ENCODE results near the gene TOX4.

Gene TOX4

GRCh38 chr14:21476925-21477681 is at the start of gene TOX4, which contains the start of gene RAB2B:
Gene TOX4, plus strand, starts transcription at chr14:21477195. Its CDS starts 84 bp downstream, at chr14:21477279.
Gene RAB2B, minus strand, starts transcription at chr14:21476959. Its CDS starts 87 bp downstream, at chr14:21476872.
- H3K9me2 ChIP-seq (replicated peaks; ENCODE audit: low read depth, low read length), result no peaks in the 10 kb centered on the region
- peaks cover 61% of the 10 kb centered on the region for H3K79me2 ChIP-seq (ENCODE audit: insufficient read depth, low read length)
- H3K4me1 ChIP-seq (ENCODE audit: insufficient read depth, low read length, poor library complexity, severe bottlenecking), result peaks cover 21% of the 10 kb centered on the region
- peak within 1 kb of the TSS; percentile 96 for H2AFZ ChIP-seq (ENCODE audit: low read length)
- H3K4me3 ChIP-seq (ENCODE audit: low read length, poor library complexity, severe bottlenecking), result peak within 1 kb of the TSS; percentile 91
- peak within 1 kb of the TSS; percentile 90 for H3K4me2 ChIP-seq (ENCODE audit: low read depth, low read length, poor library complexity, severe bottlenecking)
- H4K20me1 ChIP-seq (ENCODE audit: insufficient read depth, low read length, poor library complexity, severe bottlenecking), result peaks cover 8% of the 10 kb centered on the region
- peak within 1 kb of the TSS; percentile 87 for H3K9ac ChIP-seq (ENCODE audit: low read depth, low read length, poor library complexity, severe bottlenecking)
- no peaks in the 10 kb centered on the region for H3K36me3 ChIP-seq (ENCODE audit: insufficient read depth, low read length)
- H3F3A ChIP-seq (ENCODE audit: low read depth), result no peaks in the 10 kb centered on the region
- H3K27me3 ChIP-seq (ENCODE audit: insufficient read depth, low read length, poor library complexity, severe bottlenecking), result no peaks in the 10 kb centered on the region
- no peaks in the 10 kb centered on the region for H3K9me3 ChIP-seq (ENCODE audit: insufficient read depth, low read depth, low read length)
- TF ChIP-seq EZH2phosphoT487 (IDR thresholded peaks at IDR 0.05; ENCODE audit: borderline replicate concordance), result no peak
- peak; percentile 95 for TF ChIP-seq CTCF (conservative IDR thresholded peaks at IDR 0.05; ENCODE audit: low read length)

GRCh38 chr14:21428930-21429329 is 48.1 kb upstream of the TOX4 start:
- H3K79me2 ChIP-seq (ENCODE audit: insufficient read depth, low read length), result peaks cover 30% of the 10 kb centered on the region
- H3K9ac ChIP-seq (ENCODE audit: low read depth, low read length, poor library complexity, severe bottlenecking), result no peak overlapping the region
- H3K36me3 ChIP-seq (ENCODE audit: insufficient read depth, low read length), result peaks cover 76% of the 10 kb centered on the region
- no peaks in the 10 kb centered on the region for H3K4me1 ChIP-seq (ENCODE audit: insufficient read depth, low read length, poor library complexity, severe bottlenecking)
- H3K27me3 ChIP-seq (ENCODE audit: insufficient read depth, low read length, poor library complexity, severe bottlenecking), result no peaks in the 10 kb centered on the region
- no peak overlapping the region for H3K4me2 ChIP-seq (ENCODE audit: low read depth, low read length, poor library complexity, severe bottlenecking)
- no peak for TF ChIP-seq EZH2phosphoT487 (IDR thresholded peaks at IDR 0.05; ENCODE audit: borderline replicate concordance)
- TF ChIP-seq CTCF (conservative IDR thresholded peaks at IDR 0.05; ENCODE audit: low read length), result no peak
- no peak overlapping the region for H2AFZ ChIP-seq (ENCODE audit: low read length)
- no peaks in the 10 kb centered on the region for H3K9me3 ChIP-seq (ENCODE audit: insufficient read depth, low read depth, low read length)
- H3K4me3 ChIP-seq (ENCODE audit: low read length, poor library complexity, severe bottlenecking), result no peak overlapping the region
- H4K20me1 ChIP-seq (ENCODE audit: insufficient read depth, low read length, poor library complexity, severe bottlenecking), result peaks cover 21% of the 10 kb centered on the region
- no peaks in the 10 kb centered on the region for H3K9me2 ChIP-seq (replicated peaks; ENCODE audit: low read depth, low read length)
- H3F3A ChIP-seq (ENCODE audit: low read depth), result no peaks in the 10 kb centered on the region

- Histone ChIP-seq H3K9me2 (replicated peaks; ENCODE audit: low read depth, low read length) (no peaks in the 10 kb centered on the region), H3K9ac (ENCODE audit: low read depth, low read length, poor library complexity, severe bottlenecking) (no peak overlapping the region), H3K79me2 (ENCODE audit: insufficient read depth, low read length) (peaks cover 52% of the 10 kb centered on the region), H3K27me3 (ENCODE audit: insufficient read depth, low read length, poor library complexity, severe bottlenecking) (no peaks in the 10 kb centered on the region), H3F3A (ENCODE audit: low read depth) (no peaks in the 10 kb centered on the region), H3K9me3 (ENCODE audit: insufficient read depth, low read depth, low read length) (no peaks in the 10 kb centered on the region), H3K4me3 (ENCODE audit: low read length, poor library complexity, severe bottlenecking) (no peak overlapping the region), H4K20me1 (ENCODE audit: insufficient read depth, low read length, poor library complexity, severe bottlenecking) (peaks cover 36% of the 10 kb centered on the region), H3K4me2 (ENCODE audit: low read depth, low read length, poor library complexity, severe bottlenecking) (no peak overlapping the region), H2AFZ (ENCODE audit: low read length) (no peak overlapping the region), H3K36me3 (ENCODE audit: insufficient read depth, low read length) (peaks cover 55% of the 10 kb centered on the region), H3K4me1 (ENCODE audit: insufficient read depth, low read length, poor library complexity, severe bottlenecking) (peaks cover 17% of the 10 kb centered on the region)
- TF ChIP-seq CTCF (conservative IDR thresholded peaks at IDR 0.05; ENCODE audit: low read length) (no peak), EZH2phosphoT487 (IDR thresholded peaks at IDR 0.05; ENCODE audit: borderline replicate concordance) (no peak)
Observed at GRCh38 chr14:21431126-21431525, 45.9 kb upstream of the TOX4 start.

All from Loucy (cell line).